GM12864 (cell line): ENCODE measurements around the gene TMEM259.

Experiments
- DNase-seq: peaks from one replicate; pipeline ENCODE4 v3.0.0-alpha.2; 2011; ENCODE audit warnings: low read depth
- H3K4me3 ChIP-seq: 2 replicates; pipeline ENCODE4 v1.5.1; 2011; ENCODE audit warnings: mild to moderate bottlenecking, low read depth, low read length, control low read depth
- CTCF ChIP-seq: IDR thresholded peaks from 2 replicates; pipeline ENCODE4 v1.5.1; 2011; ENCODE audit warnings: low read depth, mild to moderate bottlenecking, moderate library complexity, low read length, control low read depth, inconsistent platforms; ENCODE audit errors: missing control alignments

The TMEM259 gene

GRCh38 chr19:1020868-1021425, at the start of gene TMEM259:
Gene TMEM259, minus strand, starts transcription at chr19:1021123. Its CDS starts 127 bp downstream, at chr19:1020996.
- DNase-seq: peak; percentile 85
- TF ChIP-seq CTCF: no peak
- peak within 1 kb of the TSS; percentile 91 for H3K4me3 ChIP-seq

GRCh38 chr19:1070576-1070930, 49.6 kb upstream of the TMEM259 start:
- no peak overlapping the region for H3K4me3 ChIP-seq
- DNase-seq: no peak
- no peak for TF ChIP-seq CTCF

GRCh38 chr19:1069009-1069779, 48.3 kb upstream of the TMEM259 start:
- no peak for TF ChIP-seq CTCF
- H3K4me3 ChIP-seq: peak overlapping the region; percentile 94
- no peak for DNase-seq

GRCh38 chr19:1068009-1069001, 47.4 kb upstream of the TMEM259 start:
- TF ChIP-seq CTCF: no peak
- H3K4me3 ChIP-seq: peak overlapping the region; percentile 94
- no peak for DNase-seq

GRCh38 chr19:1067341-1067957, 46.5 kb upstream of the TMEM259 start:
- TF ChIP-seq CTCF: no peak
- peak overlapping the region; percentile 94 for H3K4me3 ChIP-seq
- no peak for DNase-seq

GRCh38 chr19:1066748-1067340, 45.9 kb upstream of the TMEM259 start, which contains the start of gene ARHGAP45:
Gene ARHGAP45, plus strand, starts transcription at chr19:1067167. Its CDS starts 239 bp downstream, at chr19:1067406.
- DNase-seq: no peak
- H3K4me3 ChIP-seq: peak within 1 kb of the TSS; percentile 94
- TF ChIP-seq CTCF: no peak
